ENCODE measurements around the gene SCN1B.

Gene SCN1B

DNA sequence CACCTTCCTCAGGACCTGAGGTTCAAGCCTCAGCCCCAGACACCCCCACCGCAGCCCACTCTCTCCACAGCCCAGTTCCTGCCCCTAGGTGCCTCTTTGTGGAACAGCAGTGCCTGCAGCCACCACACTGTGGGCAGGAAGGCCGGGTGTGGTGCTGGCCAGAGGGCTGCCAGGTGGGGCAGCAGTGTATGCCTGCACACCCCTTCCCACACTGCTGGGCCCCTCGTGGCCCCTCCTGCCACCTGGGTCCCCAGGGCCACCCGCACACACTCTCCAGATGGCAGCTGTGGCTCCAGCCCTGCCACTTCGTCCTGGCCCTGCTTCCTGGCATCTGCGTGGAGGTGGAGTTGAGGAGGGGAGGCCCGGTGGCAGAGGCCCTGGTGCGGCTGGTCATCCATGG, 46.4 kb downstream of the SCN1B start:
- no peak for DNase-seq

- DNase-seq = no peak
These were observed 47.3 kb downstream of the SCN1B start for GRCh38 chr19:35077411-35078223.

GRCh38 chr19:35079826-35080225, 49.6 kb downstream of the SCN1B start:
- no peak for DNase-seq

GRCh38 chr19:35080613-35081170, 50.4 kb downstream of the SCN1B start:
- DNase-seq = no peak

GRCh38 chr19:35081201-35081600, 50.9 kb downstream of the SCN1B start:
- no peak for DNase-seq

DNA sequence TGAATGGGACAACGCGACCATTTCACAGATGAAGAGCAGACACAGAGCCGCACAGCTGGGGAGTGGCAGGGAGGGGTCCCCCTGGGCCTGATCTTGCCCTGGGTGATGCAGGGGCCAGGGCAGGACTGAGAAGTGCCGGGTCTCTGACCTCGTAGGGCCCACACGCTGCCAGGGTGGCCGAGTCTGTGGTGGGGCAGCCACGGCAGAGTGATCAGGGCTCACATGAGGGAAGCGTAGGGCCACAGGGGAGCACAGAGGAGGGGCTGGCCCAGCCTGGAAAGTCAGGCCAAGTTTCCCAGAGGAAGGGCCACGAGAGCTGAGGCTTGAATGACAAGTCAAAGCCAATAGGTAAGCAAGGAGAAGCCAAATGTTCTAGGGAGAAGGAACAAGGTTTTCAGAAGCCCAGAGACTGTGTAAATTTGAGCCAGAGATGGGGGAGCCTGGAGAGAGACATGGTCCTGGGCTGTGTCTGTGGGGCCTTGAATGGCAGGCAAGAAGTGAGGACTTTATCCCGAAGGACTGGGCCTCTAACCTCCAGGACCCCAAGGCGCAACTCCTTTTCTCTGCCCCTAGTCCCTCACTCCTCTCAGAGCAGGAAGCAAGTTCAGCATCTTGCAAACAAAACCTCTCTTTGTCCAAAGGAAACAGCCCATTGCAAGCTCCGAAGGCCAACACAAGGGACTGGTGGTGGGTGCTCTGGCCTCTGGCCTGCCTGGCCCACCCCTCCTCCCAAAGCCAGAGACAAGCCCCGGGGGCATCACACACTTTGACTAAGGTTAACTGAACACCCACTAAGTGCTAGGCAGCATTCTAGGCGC, 53.6 kb downstream of the SCN1B start:
- no peak for DNase-seq

DNA sequence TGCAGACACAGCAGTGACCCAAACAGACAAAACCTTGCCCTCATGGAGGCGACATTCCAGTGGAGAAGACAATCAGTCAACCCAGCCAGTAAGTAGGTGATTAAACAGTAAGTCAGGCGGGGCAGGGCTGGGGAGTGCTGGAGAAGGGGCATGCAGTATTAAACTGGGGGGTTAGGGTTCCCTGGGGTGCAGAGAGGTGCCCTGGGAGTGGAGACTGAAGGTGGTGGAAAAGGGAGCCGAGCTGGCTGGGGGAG, 54.2 kb downstream of the SCN1B start:
- DNase-seq = no peak

- DNase-seq = no peak
These were observed 55.7 kb downstream of the SCN1B start for GRCh38 chr19:35085947-35086346.

- no peak for DNase-seq
These were observed 56.2 kb downstream of the SCN1B start for GRCh38 chr19:35086455-35086854.

- DNase-seq = no peak
These were observed 57.1 kb downstream of the SCN1B start for GRCh38 chr19:35087393-35087792.

GRCh38 chr19:35088131-35088913, 58.1 kb downstream of the SCN1B start:
- no peak for DNase-seq

GRCh38 chr19:35089554-35089953, 59.3 kb downstream of the SCN1B start:
- no peak for DNase-seq

Measured in T-helper 9 cell (primary cell).